Esophagus muscularis mucosa (tissue), 4 donors: ENCODE data around the gene SLC9B1. TPM values are rescaled to one million over a fixed set of nuclear protein-coding genes. Genes with fewer than 3 reads are reported as not detected.

Experiments used
- DNase-seq: peaks from one replicate; pipeline ENCODE4 v3.0.0-alpha.2; 2017; ENCODE audit errors: extremely low spot score
- H3K27ac ChIP-seq, 4 donors: fragments of 200-600 bp; sonication (generic); replicated peaks in 1 of 4; 1 replicate in 3 of 4; 2 replicates in 1 of 4; pipeline ENCODE4 v1.5.1; 2016 to 2019; ENCODE audit warnings: mild to moderate bottlenecking in 1 of 4
- H3K27me3 ChIP-seq, 4 donors: fragments of 200-600 bp; sonication (generic); one replicate each; pipeline versions ENCODE4 v1.5.1 to v1.6.0; 2016 to 2019
- H3K36me3 ChIP-seq, 4 donors: fragments of 200-600 bp; sonication (generic); one replicate each; pipeline ENCODE4 v1.5.1; 2016 to 2019
- H3K4me1 ChIP-seq, 4 donors: fragments of 200-600 bp; sonication (generic); one replicate each; pipeline ENCODE4 v1.5.1; 2016 to 2019
- H3K4me3 ChIP-seq, 4 donors: fragments of 200-600 bp; sonication (generic); 1 replicate in 2 of 4; 2 replicates in 2 of 4; pipeline ENCODE4 v1.5.1; 2016 to 2019; ENCODE audit warnings: mild to moderate bottlenecking in 4 of 4, moderate library complexity in 1 of 4
- H3K9me3 ChIP-seq, 4 donors: fragments of 200-600 bp; sonication (generic); 1 replicate in 3 of 4; 2 replicates in 1 of 4; pipeline ENCODE4 v1.5.1; 2016 to 2019
- CTCF ChIP-seq, 3 experiments: fragments of 200-600 bp in 2 of 3; fragments of 450-650 bp in 1 of 3; sonication (generic) in 2 of 3; IDR thresholded peaks; one replicate each; pipeline ENCODE4 v1.5.1; 2017 to 2019; ENCODE audit warnings: antibody characterized with exemption in 3 of 3, mild to moderate bottlenecking in 2 of 3, moderate library complexity in 1 of 3
- EP300 ChIP-seq: sonication (generic); formaldehyde crosslinking; IDR thresholded peaks from one replicate; pipeline ENCODE4 v1.6.1; 2017; ENCODE audit warnings: antibody characterized with exemption
- POLR2A ChIP-seq: fragments of 450-650 bp; IDR thresholded peaks from one replicate; pipeline ENCODE4 v1.6.1; 2017; ENCODE audit warnings: antibody characterized with exemption, moderate library complexity, mild to moderate bottlenecking, low read depth
- POLR2AphosphoS5 ChIP-seq, 2 donors: sonication (generic); formaldehyde crosslinking; IDR thresholded peaks; one replicate each; pipeline ENCODE4 v1.6.1; 2017; ENCODE audit warnings: antibody characterized with exemption in 2 of 2
- WGBS: methylation state at CpG from one replicate; pipeline ENCODE4 v1.1.5; 2018; 5-methylcytosine and 5-hydroxymethylcytosine counted together
- intact Hi-C: fragments of 100-400 bp; cut with DNase I; formaldehyde crosslinking; loops from one replicate; pipeline ENCODE4 v1.15.1; 2023
- total RNA-seq, 4 donors: library from RNA; depleted of rRNA; stranded (reverse); fragments of >200 nt; gene quantifications; one replicate each; pipeline versions ENCODE4 v1.1.0 to v1.2.1, GENCODE V29; 2016

Gene SLC9B1
- total RNA-seq, 4 donors from 2014 or later = 0.29 to 1.3 (median 0.99) TPM; not detected in 1

GRCh38 chr4:103030791-103031190 is 11.3 kb upstream of the SLC9B1 start:
- Histone ChIP-seq H3K4me1 (no peaks in the 10 kb centered on the region), H3K27ac (no peak overlapping the region), H3K27me3 (no peaks in the 10 kb centered on the region), H3K4me3 (no peak overlapping the region), H3K36me3 (peaks cover 0 to 45% (median 4%) of the 10 kb centered on the region in 4 donors), H3K9me3 (no peaks in the 10 kb centered on the region)
- DNase-seq = no peak
- intact Hi-C loops = no loop called here
- WGBS = 91% methylated on average over 3 of the region's 3 CpGs
- TF ChIP-seq CTCF (IDR thresholded peaks at IDR 0.05) = no peak
- TF ChIP-seq POLR2A = no peak
- no peak for TF ChIP-seq POLR2AphosphoS5 (IDR thresholded peaks at IDR 0.05)
- no peak for TF ChIP-seq EP300

GRCh38 chr4:103029300-103029699 is 9.8 kb upstream of the SLC9B1 start:
- no peaks in the 10 kb centered on the region for H3K4me1 ChIP-seq
- no peak for DNase-seq
- intact Hi-C loops = no loop called here
- peaks cover 0 to 46% (median 6%) of the 10 kb centered on the region in 4 donors for H3K36me3 ChIP-seq
- WGBS = 86% methylated on average over 1 of the region's 1 CpG
- H3K4me3 ChIP-seq = no peak overlapping the region
- TF ChIP-seq EP300 = no peak
- no peak overlapping the region for H3K27ac ChIP-seq
- no peaks in the 10 kb centered on the region for H3K9me3 ChIP-seq
- H3K27me3 ChIP-seq = no peaks in the 10 kb centered on the region

GRCh38 chr4:103026868-103027267 is 7.4 kb upstream of the SLC9B1 start:
- no peak overlapping the region for H3K4me3 ChIP-seq
- no peak for DNase-seq
- no peaks in the 10 kb centered on the region for H3K27me3 ChIP-seq
- no peaks in the 10 kb centered on the region for H3K9me3 ChIP-seq
- no peak for TF ChIP-seq POLR2A
- no peak for TF ChIP-seq POLR2AphosphoS5 (IDR thresholded peaks at IDR 0.05)
- no peak for TF ChIP-seq EP300
- no peak for TF ChIP-seq CTCF (IDR thresholded peaks at IDR 0.05)
- 100% methylated on average over 1 of the region's 1 CpG for WGBS
- H3K36me3 ChIP-seq = peaks cover 0 to 46% (median 6%) of the 10 kb centered on the region in 4 donors
- no peak overlapping the region for H3K27ac ChIP-seq
- intact Hi-C loops = no loop called here
- no peaks in the 10 kb centered on the region for H3K4me1 ChIP-seq

- DNase-seq = no peak
- H3K27me3 ChIP-seq = no peaks in the 10 kb centered on the region
- no peak overlapping the region for H3K4me3 ChIP-seq
- H3K9me3 ChIP-seq = no peaks in the 10 kb centered on the region
- no peak overlapping the region for H3K27ac ChIP-seq
- peaks cover 0 to 6% (median 4%) of the 10 kb centered on the region in 4 donors for H3K4me1 ChIP-seq
- TF ChIP-seq CTCF (IDR thresholded peaks at IDR 0.05) = no peak
- no peak for TF ChIP-seq EP300
- WGBS = 98% methylated on average over 3 of the region's 3 CpGs
- intact Hi-C loops = no loop called here
- peaks cover 0 to 34% (median 2%) of the 10 kb centered on the region in 4 donors for H3K36me3 ChIP-seq
Measured at GRCh38 chr4:103024996-103025395, 5.5 kb upstream of the SLC9B1 start.

GRCh38 chr4:103021120-103021519 is 1.6 kb upstream of the SLC9B1 start:
- DNase-seq = no peak
- 97% methylated on average over 2 of the region's 2 CpGs for WGBS
- intact Hi-C loops = no loop called here

More at GRCh38 chr4:103021120-103021519, 1.6 kb upstream of the SLC9B1 start:
- H3K27me3 ChIP-seq = no peaks in the 10 kb centered on the region
- H3K4me3 ChIP-seq = no peak overlapping the region
- H3K9me3 ChIP-seq = no peaks in the 10 kb centered on the region
- peak overlapping the region in 1 of 4 donors; percentile 89 for H3K27ac ChIP-seq
- TF ChIP-seq POLR2AphosphoS5 (IDR thresholded peaks at IDR 0.05) = no peak
- TF ChIP-seq EP300 = no peak
- no peak for TF ChIP-seq CTCF (IDR thresholded peaks at IDR 0.05)
- TF ChIP-seq POLR2A = no peak
- peaks cover 0 to 14% (median 2%) of the 10 kb centered on the region in 4 donors for H3K36me3 ChIP-seq
- H3K4me1 ChIP-seq = peaks cover 7 to 18% (median 14%) of the 10 kb centered on the region in 4 donors
